ENCODE results near the gene SBK3. TPM values are rescaled to one million over a fixed set of nuclear protein-coding genes. Genes with fewer than 3 reads are reported as not detected.

The SBK3 gene
- total RNA-seq, 1 experiment from 2014 or later: 1.2 TPM

DNA sequence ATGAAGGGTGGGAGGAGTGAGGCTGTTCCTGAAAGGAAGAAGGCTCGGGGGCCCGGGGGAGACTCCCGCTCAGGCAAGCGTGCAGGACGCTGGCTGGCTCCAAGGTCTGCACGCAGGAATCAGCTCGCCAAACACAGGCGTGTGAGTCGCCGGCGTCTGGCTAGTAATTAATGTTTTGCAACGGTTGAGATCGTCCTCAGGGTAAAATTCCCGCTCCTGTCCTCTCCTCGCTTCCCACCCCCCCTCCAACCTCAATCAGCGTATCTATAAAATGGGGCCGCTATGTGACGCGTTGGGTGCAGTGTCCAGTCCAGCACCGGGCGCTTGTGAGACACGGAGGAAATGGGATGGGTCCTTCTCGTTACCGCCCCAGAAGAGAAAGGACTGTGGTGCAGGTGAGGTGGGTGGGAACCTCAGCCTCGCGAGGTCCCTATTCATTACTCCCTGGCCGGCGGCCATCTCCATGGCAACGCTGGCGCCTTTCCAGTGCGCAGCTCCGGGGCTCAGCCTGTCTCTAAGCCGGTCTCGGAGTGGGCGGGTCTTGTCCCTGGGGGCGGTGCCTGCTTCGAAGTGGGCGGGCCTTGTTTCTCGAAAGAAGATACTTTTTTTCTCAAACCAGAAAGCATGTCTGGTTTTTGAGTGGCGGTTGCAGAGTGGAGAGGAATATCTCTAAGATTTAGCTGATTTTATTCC lies 41.8 kb upstream of the SBK3 start:
- ChIA-PET CTCF (interaction anchor here (1.0 to 1.8 kb wide), 2 partner anchors 12 to 19 kb away, joined by 3 to 4 read pairs; partner anchors contain the start of gene FIZ1), POLR2A (interaction anchor here (1.9 kb wide), 1 partner anchor 12 kb away, joined by 6 read pairs; the partner anchor contains the start of gene FIZ1), RAD21 (ENCODE audit: low non-redundant PET in 1 of 2, low total read pairs in 2 of 2, uncharacterized antibody in 2 of 2, unreplicated experiment in 2 of 2) (interaction anchor here in 1 of 2 experiments (0.9 kb wide), 1 partner anchor 17 kb away, joined by 3 read pairs; no protein-coding TSS in a partner anchor)
- Histone ChIP-seq H3K4me1 (ENCODE audit: control insufficient read depth in 1 of 2, insufficient read depth in 2 of 2, low read length in 2 of 2) (peaks cover 11 to 22% of the 10 kb centered on the region in 2 experiments), H3K36me3 (ENCODE audit: control insufficient read depth in 1 of 2, insufficient read depth in 2 of 2, low read length in 2 of 2) (no peaks in the 10 kb centered on the region), H3K9me2 (ENCODE audit: insufficient read depth) (no peaks in the 10 kb centered on the region), H3K27ac (ENCODE audit: low read depth, low read length) (no peak overlapping the region; the same call in 1 of the 2 replicates), H3K79me2 (ENCODE audit: insufficient read depth, low read length) (no peaks in the 10 kb centered on the region), H3K9me3 (ENCODE audit: control insufficient read depth in 1 of 2, insufficient read depth in 1 of 2, low read depth in 1 of 2, low read length in 2 of 2) (no peaks in the 10 kb centered on the region), H4K20me1 (ENCODE audit: insufficient read depth) (no peaks in the 10 kb centered on the region), H3K9ac (ENCODE audit: low read length) (0 out of 2 replicates have a peak overlapping the region, but pooled peaks have one; percentile 26), H2AFZ (ENCODE audit: low read depth, low read length, poor library complexity, severe bottlenecking) (peak overlapping the region; percentile 98), H3K4me2 (ENCODE audit: low read length) (peak overlapping the region; percentile 80), H3K27me3 (ENCODE audit: insufficient read depth, low read length) (no peaks in the 10 kb centered on the region), H3K4me3 (replicated peaks in 1 of 2; ENCODE audit: low read depth in 1 of 2, low read length in 2 of 2) (peak overlapping the region; percentile 23 to 28)
- TF ChIP-seq POLR2AphosphoS5 (IDR thresholded peaks at IDR 0.05; ENCODE audit: low read depth, low read length): peak; percentile 39; the same call in 1 of the 2 replicates
- no peak for TF ChIP-seq SIN3A (IDR thresholded peaks at IDR 0.05; ENCODE audit: low read depth)
- no peak for TF ChIP-seq RAD21 (IDR thresholded peaks at IDR 0.05; ENCODE audit: low read depth)
- no TSS peak for BruUV-seq (replicated peaks)
- intact Hi-C loops (cut with micrococcal nuclease): loop anchor here (5.0 kb wide), 1 partner anchor 40 kb away; the partner anchor contains the start of gene SBK3
- ATAC-seq: peak; percentile 94
- peak; percentile 85 for DNase-seq (ENCODE audit: low read depth, low spot score)

DNA sequence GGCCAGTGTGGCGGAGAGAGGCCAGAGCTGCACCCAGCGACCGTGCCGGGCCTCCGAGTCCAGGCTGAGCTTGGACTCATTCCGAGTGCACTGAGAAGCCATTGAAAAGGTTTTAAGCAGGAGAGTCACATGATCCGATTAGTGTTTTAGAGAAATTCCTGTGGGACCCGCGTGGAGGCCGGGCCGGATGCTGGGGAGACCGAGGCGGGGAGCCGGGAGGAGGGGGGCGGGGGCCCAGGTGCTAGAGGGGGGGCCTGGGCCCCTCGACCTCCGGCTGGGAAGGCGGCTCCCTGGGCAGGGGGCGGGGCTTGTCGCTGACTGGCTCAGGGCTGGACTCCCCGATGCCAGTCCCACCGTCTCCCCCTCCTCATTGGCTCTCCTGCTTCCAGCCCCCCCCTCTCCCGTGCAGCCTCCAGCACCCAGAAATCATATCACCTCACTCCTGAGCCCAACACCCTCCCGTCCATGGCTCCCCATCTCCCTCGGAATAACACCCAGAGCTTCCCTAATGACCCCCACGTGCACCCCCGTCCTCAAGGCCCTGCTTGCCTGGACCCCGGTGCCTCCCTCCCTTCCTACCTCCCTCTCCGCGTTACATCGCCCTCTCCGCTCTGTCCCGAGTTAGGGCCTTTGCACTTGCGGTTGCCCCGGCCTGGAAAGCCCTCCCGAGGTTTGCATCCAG lies 40.5 kb upstream of the SBK3 start:
- ATAC-seq (no peak), DNase-seq (ENCODE audit: low read depth, low spot score) (no peak)
- ChIA-PET CTCF (no interaction called here), POLR2A (no interaction called here), RAD21 (ENCODE audit: low non-redundant PET in 1 of 2, low total read pairs in 2 of 2, uncharacterized antibody in 2 of 2, unreplicated experiment in 2 of 2) (no interaction called here)
- Histone ChIP-seq H3K36me3 (ENCODE audit: control insufficient read depth in 1 of 2, insufficient read depth in 2 of 2, low read length in 2 of 2) (no peaks in the 10 kb centered on the region), H3K79me2 (ENCODE audit: insufficient read depth, low read length) (no peaks in the 10 kb centered on the region), H3K9ac (ENCODE audit: low read length) (no peak overlapping the region), H2AFZ (ENCODE audit: low read depth, low read length, poor library complexity, severe bottlenecking) (no peak overlapping the region), H3K4me3 (replicated peaks in 1 of 2; ENCODE audit: low read depth in 1 of 2, low read length in 2 of 2) (no peak overlapping the region), H3K27ac (ENCODE audit: low read depth, low read length) (no peak overlapping the region), H3K27me3 (ENCODE audit: insufficient read depth, low read length) (no peaks in the 10 kb centered on the region), H4K20me1 (ENCODE audit: insufficient read depth) (no peaks in the 10 kb centered on the region), H3K4me1 (ENCODE audit: control insufficient read depth in 1 of 2, insufficient read depth in 2 of 2, low read length in 2 of 2) (peaks cover 14 to 22% of the 10 kb centered on the region in 2 experiments), H3K9me2 (ENCODE audit: insufficient read depth) (no peaks in the 10 kb centered on the region), H3K4me2 (ENCODE audit: low read length) (no peak overlapping the region), H3K9me3 (ENCODE audit: control insufficient read depth in 1 of 2, insufficient read depth in 1 of 2, low read depth in 1 of 2, low read length in 2 of 2) (no peaks in the 10 kb centered on the region)
- BruUV-seq (replicated peaks): no TSS peak
- TF ChIP-seq, protein P1, sequence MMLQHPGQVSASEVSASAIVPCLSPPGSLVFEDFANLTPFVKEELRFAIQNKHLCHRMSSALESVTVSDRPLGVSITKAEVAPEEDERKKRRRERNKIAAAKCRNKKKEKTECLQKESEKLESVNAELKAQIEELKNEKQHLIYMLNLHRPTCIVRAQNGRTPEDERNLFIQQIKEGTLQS (IDR thresholded peaks at IDR 0.05): no peak
- TF ChIP-seq SP1 (IDR thresholded peaks at IDR 0.05; ENCODE audit: low read depth) (no peak), POLR2AphosphoS5 (IDR thresholded peaks at IDR 0.05; ENCODE audit: low read depth, low read length) (no peak), SRF (IDR thresholded peaks at IDR 0.05; ENCODE audit: low read depth) (no peak), EZH2phosphoT487 (IDR thresholded peaks at IDR 0.05; ENCODE audit: borderline replicate concordance) (no peak), RAD21 (IDR thresholded peaks at IDR 0.05; ENCODE audit: low read depth) (no peak), SIN3A (IDR thresholded peaks at IDR 0.05; ENCODE audit: low read depth) (no peak), ZNF274 (IDR thresholded peaks at IDR 0.05; ENCODE audit: low read depth, low read length) (no peak), TCF7L2 (IDR thresholded peaks at IDR 0.05; ENCODE audit: borderline replicate concordance, extremely low read depth, insufficient read depth, insufficient read length) (no peak), POLR2A (IDR thresholded peaks at IDR 0.05; ENCODE audit: borderline replicate concordance, extremely low read depth, insufficient read depth, insufficient read length) (no peak), EGR1 (IDR thresholded peaks at IDR 0.05; ENCODE audit: low read depth) (no peak)
- TF ChIP-seq, protein P2, sequence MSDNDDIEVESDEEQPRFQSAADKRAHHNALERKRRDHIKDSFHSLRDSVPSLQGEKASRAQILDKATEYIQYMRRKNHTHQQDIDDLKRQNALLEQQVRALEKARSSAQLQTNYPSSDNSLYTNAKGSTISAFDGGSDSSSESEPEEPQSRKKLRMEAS (IDR thresholded peaks at IDR 0.05): no peak
- TF ChIP-seq, protein P3, sequence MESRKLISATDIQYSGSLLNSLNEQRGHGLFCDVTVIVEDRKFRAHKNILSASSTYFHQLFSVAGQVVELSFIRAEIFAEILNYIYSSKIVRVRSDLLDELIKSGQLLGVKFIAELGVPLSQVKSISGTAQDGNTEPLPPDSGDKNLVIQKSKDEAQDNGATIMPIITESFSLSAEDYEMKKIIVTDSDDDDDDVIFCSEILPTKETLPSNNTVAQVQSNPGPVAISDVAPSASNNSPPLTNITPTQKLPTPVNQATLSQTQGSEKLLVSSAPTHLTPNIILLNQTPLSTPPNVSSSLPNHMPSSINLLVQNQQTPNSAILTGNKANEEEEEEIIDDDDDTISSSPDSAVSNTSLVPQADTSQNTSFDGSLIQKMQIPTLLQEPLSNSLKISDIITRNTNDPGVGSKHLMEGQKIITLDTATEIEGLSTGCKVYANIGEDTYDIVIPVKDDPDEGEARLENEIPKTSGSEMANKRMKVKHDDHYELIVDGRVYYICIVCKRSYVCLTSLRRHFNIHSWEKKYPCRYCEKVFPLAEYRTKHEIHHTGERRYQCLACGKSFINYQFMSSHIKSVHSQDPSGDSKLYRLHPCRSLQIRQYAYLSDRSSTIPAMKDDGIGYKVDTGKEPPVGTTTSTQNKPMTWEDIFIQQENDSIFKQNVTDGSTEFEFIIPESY (IDR thresholded peaks at IDR 0.05; ENCODE audit: extremely low read depth, insufficient replicate concordance, low read length): no peak
- intact Hi-C loops (cut with micrococcal nuclease): loop anchor here (5.0 kb wide), 1 partner anchor 38 kb away; the partner anchor contains the start of gene SBK3

Data from HCT116 (cell line).